ENCODE measurements around the gene SLC6A20. TPM values are rescaled to one million over a fixed set of nuclear protein-coding genes. Genes with fewer than 3 reads are reported as not detected.

The SLC6A20 gene
- total RNA-seq, 3 donors from 2014 or later, result 0.16 to 1.2 (median 0.33) TPM

GRCh38 chr3:45772341-45773035 lies 23.8 kb downstream of the SLC6A20 start:
- intact Hi-C loops (cut with DNase I; ENCODE audit: low total_unique reads), result no loop called here
- no peak for TF ChIP-seq CTCF (IDR thresholded peaks at IDR 0.05)
- TF ChIP-seq POLR2A (IDR thresholded peaks at IDR 0.05), result no peak
- no peak for TF ChIP-seq POLR2AphosphoS5 (IDR thresholded peaks at IDR 0.05)
- Histone ChIP-seq H3K27ac (no peak overlapping the region), H3K36me3 (no peaks in the 10 kb centered on the region), H3K27me3 (no peaks in the 10 kb centered on the region), H3K9me3 (no peaks in the 10 kb centered on the region), H3K4me1 (no peaks in the 10 kb centered on the region), H3K4me3 (no peak overlapping the region)
- no peak for DNase-seq (ENCODE audit: low spot score in 2 of 2)

- H3K36me3 ChIP-seq, result no peaks in the 10 kb centered on the region
- intact Hi-C loops (cut with DNase I; ENCODE audit: low total_unique reads), result no loop called here
- H3K4me3 ChIP-seq, result no peak overlapping the region
- no peaks in the 10 kb centered on the region for H3K4me1 ChIP-seq
- TF ChIP-seq POLR2AphosphoS5 (IDR thresholded peaks at IDR 0.05), result no peak
- no peak for TF ChIP-seq CTCF (IDR thresholded peaks at IDR 0.05)
- TF ChIP-seq POLR2A (IDR thresholded peaks at IDR 0.05), result no peak
- no peaks in the 10 kb centered on the region for H3K9me3 ChIP-seq
- H3K27me3 ChIP-seq, result no peaks in the 10 kb centered on the region
- H3K27ac ChIP-seq, result no peak overlapping the region
- no peak for DNase-seq (ENCODE audit: low spot score in 2 of 2)
Measured at GRCh38 chr3:45771831-45772230, 24.5 kb downstream of the SLC6A20 start.

GRCh38 chr3:45771166-45771775 lies 25.1 kb downstream of the SLC6A20 start:
- no peaks in the 10 kb centered on the region for H3K4me1 ChIP-seq
- DNase-seq (ENCODE audit: low spot score in 2 of 2), result no peak
- H3K27ac ChIP-seq, result no peak overlapping the region
- no peaks in the 10 kb centered on the region for H3K36me3 ChIP-seq
- intact Hi-C loops (cut with DNase I; ENCODE audit: low total_unique reads), result no loop called here
- no peak overlapping the region for H3K4me3 ChIP-seq
- TF ChIP-seq CTCF (IDR thresholded peaks at IDR 0.05), result no peak
- TF ChIP-seq POLR2AphosphoS5 (IDR thresholded peaks at IDR 0.05), result no peak
- no peak for TF ChIP-seq POLR2A (IDR thresholded peaks at IDR 0.05)
- no peaks in the 10 kb centered on the region for H3K9me3 ChIP-seq
- no peaks in the 10 kb centered on the region for H3K27me3 ChIP-seq

- Histone ChIP-seq H3K27me3 (no peaks in the 10 kb centered on the region), H3K4me3 (no peak overlapping the region), H3K4me1 (no peaks in the 10 kb centered on the region), H3K27ac (no peak overlapping the region), H3K36me3 (no peaks in the 10 kb centered on the region), H3K9me3 (no peaks in the 10 kb centered on the region)
- DNase-seq (ENCODE audit: low spot score in 2 of 2), result peak in 1 of 2 donors; percentile 20
- no peak for TF ChIP-seq CTCF (IDR thresholded peaks at IDR 0.05)
- no peak for TF ChIP-seq POLR2A (IDR thresholded peaks at IDR 0.05)
- no peak for TF ChIP-seq POLR2AphosphoS5 (IDR thresholded peaks at IDR 0.05)
- intact Hi-C loops (cut with DNase I; ENCODE audit: low total_unique reads), result no loop called here
Measured at GRCh38 chr3:45765958-45766357, 30.4 kb downstream of the SLC6A20 start.

GRCh38 chr3:45765266-45765851 lies 31.0 kb downstream of the SLC6A20 start:
- H3K9me3 ChIP-seq, result no peaks in the 10 kb centered on the region

More at GRCh38 chr3:45765266-45765851, 31.0 kb downstream of the SLC6A20 start:
- Histone ChIP-seq H3K36me3 (no peaks in the 10 kb centered on the region), H3K27ac (no peak overlapping the region), H3K27me3 (no peaks in the 10 kb centered on the region), H3K4me3 (no peak overlapping the region), H3K4me1 (no peaks in the 10 kb centered on the region)
- intact Hi-C loops (cut with DNase I; ENCODE audit: low total_unique reads), result no loop called here
- TF ChIP-seq POLR2A (IDR thresholded peaks at IDR 0.05), result no peak
- no peak for TF ChIP-seq CTCF (IDR thresholded peaks at IDR 0.05)
- no peak for TF ChIP-seq POLR2AphosphoS5 (IDR thresholded peaks at IDR 0.05)
- DNase-seq (ENCODE audit: low spot score in 2 of 2), result peak; percentile 4 to 22
